H1 (cell line): ENCODE measurements around the gene NME7.

Source experiments
- CHD1 ChIP-seq: IDR thresholded peaks from 2 replicates; pipeline ENCODE4 v1.6.1; 2012; ENCODE audit warnings: low read depth, low read length, improper control_type of control experiment
- EGR1 ChIP-seq: IDR thresholded peaks from 2 replicates; pipeline ENCODE4 v1.6.1; 2011; ENCODE audit warnings: low read depth, low read length, borderline replicate concordance
- HDAC2 ChIP-seq, 2 experiments: fragments of 300-600 bp in 1 of 2; sonication (generic) in 1 of 2; IDR thresholded peaks; 2 replicates each; pipeline ENCODE4 v1.6.1; 2011 to 2012; ENCODE audit warnings: low read depth in 2 of 2, low read length in 2 of 2, mild to moderate bottlenecking in 2 of 2, moderate library complexity in 2 of 2, borderline replicate concordance in 1 of 2, inconsistent platforms in 1 of 2
- POLR2A ChIP-seq, 2 experiments: IDR thresholded peaks; 1 replicate in 1 of 2; 2 replicates in 1 of 2; pipeline ENCODE4 v1.6.1; 2011; ENCODE audit warnings: low read depth in 2 of 2, low read length in 2 of 2, mild to moderate bottlenecking in 2 of 2; ENCODE audit errors: control extremely low read depth in 1 of 2
- TF ChIP-seq, protein P1 (sequence below), 3 experiments: IDR thresholded peaks; 1 replicate in 2 of 3; 2 replicates in 1 of 3; pipeline versions ENCODE4 v1.5.1 to v1.6.1; 2011; ENCODE audit warnings: low read length in 3 of 3, mild to moderate bottlenecking in 3 of 3, inconsistent platforms in 2 of 3, low read depth in 1 of 3, moderate library complexity in 1 of 3; ENCODE audit not compliant: insufficient read depth in 1 of 3; ENCODE audit errors: control extremely low read depth in 1 of 3

DNA sequence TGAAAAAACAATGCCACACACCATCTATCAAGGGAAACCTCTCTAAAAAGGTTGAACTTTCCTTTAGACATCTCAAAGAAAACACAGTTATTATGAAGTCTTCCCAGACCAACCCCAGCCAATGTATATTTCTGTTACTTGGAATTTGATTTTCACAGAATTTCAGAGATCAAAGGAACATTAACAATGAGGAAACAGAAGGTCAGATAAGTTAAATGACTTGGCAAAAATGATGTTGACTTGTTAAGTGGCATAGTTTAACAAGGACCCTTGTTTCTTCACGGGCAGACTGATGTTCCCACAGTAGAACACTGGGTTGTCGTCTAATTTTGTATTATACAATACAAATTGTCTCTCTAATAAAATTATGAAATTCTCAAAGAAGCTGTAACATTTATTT lies 29.0 kb downstream of the NME7 start:
- TF ChIP-seq EGR1 (no peak), POLR2A (IDR thresholded peaks at IDR 0.05; ENCODE audit: control extremely low read depth in 1 of 2, low read depth in 2 of 2, low read length in 2 of 2) (no peak), CHD1 (no peak), HDAC2 (IDR thresholded peaks at IDR 0.05; ENCODE audit: borderline replicate concordance in 1 of 2, low read depth in 2 of 2, low read length in 2 of 2) (no peak)
- TF ChIP-seq, protein P1, sequence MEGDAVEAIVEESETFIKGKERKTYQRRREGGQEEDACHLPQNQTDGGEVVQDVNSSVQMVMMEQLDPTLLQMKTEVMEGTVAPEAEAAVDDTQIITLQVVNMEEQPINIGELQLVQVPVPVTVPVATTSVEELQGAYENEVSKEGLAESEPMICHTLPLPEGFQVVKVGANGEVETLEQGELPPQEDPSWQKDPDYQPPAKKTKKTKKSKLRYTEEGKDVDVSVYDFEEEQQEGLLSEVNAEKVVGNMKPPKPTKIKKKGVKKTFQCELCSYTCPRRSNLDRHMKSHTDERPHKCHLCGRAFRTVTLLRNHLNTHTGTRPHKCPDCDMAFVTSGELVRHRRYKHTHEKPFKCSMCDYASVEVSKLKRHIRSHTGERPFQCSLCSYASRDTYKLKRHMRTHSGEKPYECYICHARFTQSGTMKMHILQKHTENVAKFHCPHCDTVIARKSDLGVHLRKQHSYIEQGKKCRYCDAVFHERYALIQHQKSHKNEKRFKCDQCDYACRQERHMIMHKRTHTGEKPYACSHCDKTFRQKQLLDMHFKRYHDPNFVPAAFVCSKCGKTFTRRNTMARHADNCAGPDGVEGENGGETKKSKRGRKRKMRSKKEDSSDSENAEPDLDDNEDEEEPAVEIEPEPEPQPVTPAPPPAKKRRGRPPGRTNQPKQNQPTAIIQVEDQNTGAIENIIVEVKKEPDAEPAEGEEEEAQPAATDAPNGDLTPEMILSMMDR (IDR thresholded peaks at IDR 0.05; ENCODE audit: control extremely low read depth in 1 of 3, insufficient read depth in 1 of 3, low read depth in 1 of 3, low read length in 3 of 3) = no peak
